ENCODE data around the gene INTS4.

- TF ChIP-seq CTCF (IDR thresholded peaks at IDR 0.05) (no peak), POLR2A (IDR thresholded peaks at IDR 0.05) (no peak)
Measured at GRCh38 chr11:78009062-78009461, 14.6 kb upstream of the INTS4 start.
